ENCODE data around the gene JARID2. TPM values are rescaled to one million over a fixed set of nuclear protein-coding genes. Genes with fewer than 3 reads are reported as not detected.

The JARID2 gene
- total and polyA plus RNA-seq, 10 of the 15 experiments (the other 5 are each of a cell fraction or from before 2014, with no cell fraction given), result 4.2 to 21.6 (median 11.7) TPM

DNA sequence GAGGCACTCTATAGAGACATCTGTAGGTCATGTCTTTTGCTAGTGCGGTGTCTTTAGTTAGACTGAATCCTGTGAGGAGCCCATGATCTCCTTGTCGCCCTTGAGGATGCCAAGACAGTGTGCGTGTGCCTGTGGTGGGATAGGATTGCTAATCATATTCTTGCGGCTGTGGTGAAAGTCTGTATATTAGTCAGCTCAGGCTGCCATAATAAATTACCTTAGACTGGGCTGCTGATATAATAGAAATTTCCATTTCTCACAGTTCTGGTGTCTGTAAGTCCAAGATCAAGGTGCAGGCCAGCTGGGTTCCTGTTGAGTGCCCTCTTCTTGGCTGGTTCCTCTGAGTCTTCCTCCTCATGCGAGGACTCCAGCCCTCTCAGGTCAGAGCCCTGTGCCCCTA lies 141.2 kb downstream of the JARID2 start:
- no peak overlapping the region for H3K4me3 ChIP-seq
- ATAC-seq (peak; percentile 84), FAIRE-seq (no peak), DNase-seq (ENCODE audit: low read depth, low spot score) (no peak)
- no peaks in the 10 kb centered on the region for H3K9me3 ChIP-seq (replicated peaks; ENCODE audit: control insufficient read depth, insufficient read depth, low read length)
- ChIA-PET SMC1A (ENCODE audit: uncharacterized antibody, unreplicated experiment) (interaction anchor here (0.7 to 11.8 kb wide), 29 partner anchors 7 to 276 kb away, joined by 3 to 123 read pairs (median 13); partner anchors contain the start of gene DTNBP1), RAD21 (ENCODE audit: unreplicated experiment) (interaction anchor here (0.7 to 8.2 kb wide), 25 partner anchors 9 to 236 kb away, joined by 3 to 75 read pairs (median 5); partner anchors contain the start of gene JARID2), POLR2A (interaction anchor here (0.6 to 2.6 kb wide), 13 partner anchors 13 to 1170 kb away, joined by 3 to 11 read pairs (median 4); no protein-coding TSS in a partner anchor), CTCF (interaction anchor here (1.0 to 8.2 kb wide), 13 partner anchors 10 to 138 kb away, joined by 3 to 146 read pairs (median 4); no protein-coding TSS in a partner anchor)
- no TSS peak for BruUV-seq (replicated peaks)
- intact Hi-C loops (cut with micrococcal nuclease; ENCODE audit: unreplicated experiment), result loop anchor here (2.0 to 5.0 kb wide), 4 partner anchors 56 to 1175 kb away; no protein-coding TSS in a partner anchor
- H3K27ac ChIP-seq (ENCODE audit: control insufficient read depth, insufficient read depth), result peak overlapping the region; percentile 62
- no peaks in the 10 kb centered on the region; the same call in 1 of the 2 replicates for H4K20me1 ChIP-seq (ENCODE audit: control insufficient read depth, insufficient read depth)
- peaks cover 0 to 6% of the 10 kb centered on the region in 2 experiments; a peak in 3 of 4 replicates for H3K36me3 ChIP-seq (ENCODE audit: control insufficient read depth in 2 of 2, insufficient read depth in 2 of 2, low read length in 1 of 2)
- H2AFZ ChIP-seq (ENCODE audit: control insufficient read depth, low read depth, low read length), result no peak overlapping the region
- peaks cover 69% of the 10 kb centered on the region for H3K4me1 ChIP-seq (ENCODE audit: control insufficient read depth, insufficient read depth, low read length)
- no peaks in the 10 kb centered on the region for H3K27me3 ChIP-seq (replicated peaks in 1 of 2; ENCODE audit: control insufficient read depth in 2 of 2, insufficient read depth in 2 of 2, low read length in 1 of 2)
- in situ Hi-C loops (cut with MboI), result loop anchor here (5.0 to 10.0 kb wide), 2 partner anchors 135 to 1172 kb away; no protein-coding TSS in a partner anchor
- peak overlapping the region; percentile 77 for H3K4me2 ChIP-seq (ENCODE audit: control insufficient read depth, insufficient read depth)
- H3K79me2 ChIP-seq (ENCODE audit: control insufficient read depth, insufficient read depth, low read length), result peaks cover 93% of the 10 kb centered on the region
- 56% methylated on average over 5 of the region's 5 CpGs for whole genome bisulfite sequencing (ENCODE audit: insufficient coverage, insufficient replicate concordance, low lambda C conversion rate, missing lambda C conversion rate)
- peak overlapping the region; percentile 4; the same call in 1 of the 2 replicates for H3K9ac ChIP-seq (ENCODE audit: control insufficient read depth, insufficient read depth, low read length)
- TF ChIP-seq RCOR1 (conservative IDR thresholded peaks at IDR 0.05; ENCODE audit: low read depth, low read length) (0 out of 2 replicates have a peak, but pooled peaks have one; percentile 72), BMI1 (IDR thresholded peaks at IDR 0.05; ENCODE audit: borderline replicate concordance) (0 out of 2 replicates have a peak, but pooled peaks have one; percentile 59), ZNF622 (IDR thresholded peaks at IDR 0.05) (no peak), HDGF (IDR thresholded peaks at IDR 0.05) (no peak), NR2C2 (IDR thresholded peaks at IDR 0.05; ENCODE audit: borderline replicate concordance, control insufficient read depth, insufficient read length, low read depth) (no peak), HDAC6 (IDR thresholded peaks at IDR 0.05; ENCODE audit: unreplicated experiment) (no peak), RAD21 (IDR thresholded peaks at IDR 0.05; ENCODE audit: insufficient read depth, low read depth, low read length) (no peak), CEBPB (IDR thresholded peaks at IDR 0.05; ENCODE audit: borderline replicate concordance in 1 of 2, low read depth in 2 of 2, low read length in 2 of 2) (no peak), SP1 (IDR thresholded peaks at IDR 0.05; ENCODE audit: low read depth, low read length) (no peak), BACH1 (IDR thresholded peaks at IDR 0.05; ENCODE audit: borderline replicate concordance) (no peak)
- TF ChIP-seq, protein P1, sequence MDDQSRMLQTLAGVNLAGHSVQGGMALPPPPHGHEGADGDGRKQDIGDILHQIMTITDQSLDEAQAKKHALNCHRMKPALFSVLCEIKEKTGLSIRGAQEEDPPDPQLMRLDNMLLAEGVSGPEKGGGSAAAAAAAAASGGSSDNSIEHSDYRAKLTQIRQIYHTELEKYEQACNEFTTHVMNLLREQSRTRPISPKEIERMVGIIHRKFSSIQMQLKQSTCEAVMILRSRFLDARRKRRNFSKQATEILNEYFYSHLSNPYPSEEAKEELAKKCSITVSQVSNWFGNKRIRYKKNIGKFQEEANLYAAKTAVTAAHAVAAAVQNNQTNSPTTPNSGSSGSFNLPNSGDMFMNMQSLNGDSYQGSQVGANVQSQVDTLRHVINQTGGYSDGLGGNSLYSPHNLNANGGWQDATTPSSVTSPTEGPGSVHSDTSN (IDR thresholded peaks at IDR 0.05; ENCODE audit: insufficient replicate concordance, low read depth, low read length), result no peak
- TF ChIP-seq, protein P2, sequence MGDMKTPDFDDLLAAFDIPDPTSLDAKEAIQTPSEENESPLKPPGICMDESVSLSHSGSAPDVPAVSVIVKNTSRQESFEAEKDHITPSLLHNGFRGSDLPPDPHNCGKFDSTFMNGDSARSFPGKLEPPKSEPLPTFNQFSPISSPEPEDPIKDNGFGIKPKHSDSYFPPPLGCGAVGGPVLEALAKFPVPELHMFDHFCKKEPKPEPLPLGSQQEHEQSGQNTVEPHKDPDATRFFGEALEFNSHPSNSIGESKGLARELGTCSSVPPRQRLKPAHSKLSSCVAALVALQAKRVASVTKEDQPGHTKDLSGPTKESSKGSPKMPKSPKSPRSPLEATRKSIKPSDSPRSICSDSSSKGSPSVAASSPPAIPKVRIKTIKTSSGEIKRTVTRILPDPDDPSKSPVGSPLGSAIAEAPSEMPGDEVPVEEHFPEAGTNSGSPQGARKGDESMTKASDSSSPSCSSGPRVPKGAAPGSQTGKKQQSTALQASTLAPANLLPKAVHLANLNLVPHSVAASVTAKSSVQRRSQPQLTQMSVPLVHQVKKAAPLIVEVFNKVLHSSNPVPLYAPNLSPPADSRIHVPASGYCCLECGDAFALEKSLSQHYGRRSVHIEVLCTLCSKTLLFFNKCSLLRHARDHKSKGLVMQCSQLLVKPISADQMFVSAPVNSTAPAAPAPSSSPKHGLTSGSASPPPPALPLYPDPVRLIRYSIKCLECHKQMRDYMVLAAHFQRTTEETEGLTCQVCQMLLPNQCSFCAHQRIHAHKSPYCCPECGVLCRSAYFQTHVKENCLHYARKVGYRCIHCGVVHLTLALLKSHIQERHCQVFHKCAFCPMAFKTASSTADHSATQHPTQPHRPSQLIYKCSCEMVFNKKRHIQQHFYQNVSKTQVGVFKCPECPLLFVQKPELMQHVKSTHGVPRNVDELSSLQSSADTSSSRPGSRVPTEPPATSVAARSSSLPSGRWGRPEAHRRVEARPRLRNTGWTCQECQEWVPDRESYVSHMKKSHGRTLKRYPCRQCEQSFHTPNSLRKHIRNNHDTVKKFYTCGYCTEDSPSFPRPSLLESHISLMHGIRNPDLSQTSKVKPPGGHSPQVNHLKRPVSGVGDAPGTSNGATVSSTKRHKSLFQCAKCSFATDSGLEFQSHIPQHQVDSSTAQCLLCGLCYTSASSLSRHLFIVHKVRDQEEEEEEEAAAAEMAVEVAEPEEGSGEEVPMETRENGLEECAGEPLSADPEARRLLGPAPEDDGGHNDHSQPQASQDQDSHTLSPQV (IDR thresholded peaks at IDR 0.05), result no peak
- TF ChIP-seq, protein P3, sequence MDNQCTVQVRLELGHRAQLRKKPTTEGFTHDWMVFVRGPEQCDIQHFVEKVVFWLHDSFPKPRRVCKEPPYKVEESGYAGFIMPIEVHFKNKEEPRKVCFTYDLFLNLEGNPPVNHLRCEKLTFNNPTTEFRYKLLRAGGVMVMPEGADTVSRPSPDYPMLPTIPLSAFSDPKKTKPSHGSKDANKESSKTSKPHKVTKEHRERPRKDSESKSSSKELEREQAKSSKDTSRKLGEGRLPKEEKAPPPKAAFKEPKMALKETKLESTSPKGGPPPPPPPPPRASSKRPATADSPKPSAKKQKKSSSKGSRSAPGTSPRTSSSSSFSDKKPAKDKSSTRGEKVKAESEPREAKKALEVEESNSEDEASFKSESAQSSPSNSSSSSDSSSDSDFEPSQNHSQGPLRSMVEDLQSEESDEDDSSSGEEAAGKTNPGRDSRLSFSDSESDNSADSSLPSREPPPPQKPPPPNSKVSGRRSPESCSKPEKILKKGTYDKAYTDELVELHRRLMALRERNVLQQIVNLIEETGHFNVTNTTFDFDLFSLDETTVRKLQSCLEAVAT (IDR thresholded peaks at IDR 0.05), result no peak
- TF ChIP-seq, protein P4, sequence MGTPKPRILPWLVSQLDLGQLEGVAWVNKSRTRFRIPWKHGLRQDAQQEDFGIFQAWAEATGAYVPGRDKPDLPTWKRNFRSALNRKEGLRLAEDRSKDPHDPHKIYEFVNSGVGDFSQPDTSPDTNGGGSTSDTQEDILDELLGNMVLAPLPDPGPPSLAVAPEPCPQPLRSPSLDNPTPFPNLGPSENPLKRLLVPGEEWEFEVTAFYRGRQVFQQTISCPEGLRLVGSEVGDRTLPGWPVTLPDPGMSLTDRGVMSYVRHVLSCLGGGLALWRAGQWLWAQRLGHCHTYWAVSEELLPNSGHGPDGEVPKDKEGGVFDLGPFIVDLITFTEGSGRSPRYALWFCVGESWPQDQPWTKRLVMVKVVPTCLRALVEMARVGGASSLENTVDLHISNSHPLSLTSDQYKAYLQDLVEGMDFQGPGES (IDR thresholded peaks at IDR 0.05), result no peak
- TF ChIP-seq, protein P5, sequence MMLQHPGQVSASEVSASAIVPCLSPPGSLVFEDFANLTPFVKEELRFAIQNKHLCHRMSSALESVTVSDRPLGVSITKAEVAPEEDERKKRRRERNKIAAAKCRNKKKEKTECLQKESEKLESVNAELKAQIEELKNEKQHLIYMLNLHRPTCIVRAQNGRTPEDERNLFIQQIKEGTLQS (IDR thresholded peaks at IDR 0.05; ENCODE audit: borderline replicate concordance, extremely low read depth, low read depth, low read length), result no peak
